Medulla oblongata (tissue), 1 donor: Measurements from ENCODE around the gene PRDM16.

Source experiments
- DNase-seq: peaks from one replicate; pipeline ENCODE4 v3.0.0-alpha.2; 2015; ENCODE audit errors: extremely low spot score

Gene PRDM16

GRCh38 chr1:3069491-3070308 is 697 bp downstream of the PRDM16 start:
- DNase-seq = peak; percentile 75

GRCh38 chr1:3070309-3070643 is 1.3 kb downstream of the PRDM16 start:
- DNase-seq = no peak

GRCh38 chr1:3070644-3071564 is 1.9 kb downstream of the PRDM16 start:
- no peak for DNase-seq

GRCh38 chr1:3071565-3072390 is 2.8 kb downstream of the PRDM16 start:
- no peak for DNase-seq

- DNase-seq = no peak
Observed at GRCh38 chr1:3072391-3073185, 3.6 kb downstream of the PRDM16 start.

GRCh38 chr1:3073186-3073488 is 4.1 kb downstream of the PRDM16 start:
- no peak for DNase-seq

- DNase-seq = no peak
Observed at GRCh38 chr1:3073489-3074296, 4.7 kb downstream of the PRDM16 start.

GRCh38 chr1:3074297-3074741 is 5.3 kb downstream of the PRDM16 start:
- DNase-seq = no peak

- no peak for DNase-seq
Observed at GRCh38 chr1:3074800-3075199, 5.8 kb downstream of the PRDM16 start.

GRCh38 chr1:3075666-3076362 is 6.8 kb downstream of the PRDM16 start:
- DNase-seq = no peak

GRCh38 chr1:3076363-3076740 is 7.3 kb downstream of the PRDM16 start:
- DNase-seq = no peak

GRCh38 chr1:3077081-3077480 is 8.1 kb downstream of the PRDM16 start:
- no peak for DNase-seq

- DNase-seq = no peak
Observed at GRCh38 chr1:3077561-3077960, 8.6 kb downstream of the PRDM16 start.

GRCh38 chr1:3078430-3078861 is 9.4 kb downstream of the PRDM16 start:
- peak; percentile 64 for DNase-seq

- no peak for DNase-seq
Observed at GRCh38 chr1:3078871-3079270, 9.9 kb downstream of the PRDM16 start.

- DNase-seq = no peak
Observed at GRCh38 chr1:3079381-3080052, 10.5 kb downstream of the PRDM16 start.

GRCh38 chr1:3080053-3080955 is 11.3 kb downstream of the PRDM16 start:
- DNase-seq = no peak

- no peak for DNase-seq
Observed at GRCh38 chr1:3081171-3081683, 12.2 kb downstream of the PRDM16 start.
